ENCODE data around the gene MRM2.

MRM2 gene

DNA sequence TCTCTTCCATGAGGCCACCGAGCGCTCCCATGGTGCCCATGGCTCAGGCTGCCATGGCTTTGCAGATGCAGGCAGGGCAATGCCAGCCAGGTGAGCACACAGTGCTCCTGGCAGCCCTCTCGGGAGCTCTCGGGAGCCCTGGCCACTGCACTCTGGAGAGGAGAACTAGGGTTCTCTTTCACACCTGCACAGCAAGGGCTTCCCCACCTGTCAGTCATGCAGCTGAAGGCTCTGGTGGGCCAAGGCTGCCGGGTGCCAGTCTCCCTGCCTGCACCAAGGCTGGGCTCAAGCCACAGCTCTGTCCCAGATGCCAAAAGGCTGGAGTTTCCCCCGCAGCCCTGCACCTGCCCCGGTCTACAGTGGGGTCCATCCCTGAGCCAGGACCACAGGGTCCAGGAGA, 32.7 kb upstream of the MRM2 start:
- no peaks in the 10 kb centered on the region for H3K4me1 ChIP-seq (ENCODE audit: control insufficient read depth, insufficient read depth, low read length)
- ChIA-PET POLR2A (interaction anchor here (0.7 kb wide), 1 partner anchor 9 kb away, joined by 3 read pairs; no protein-coding TSS in a partner anchor), CTCF (no interaction called here)
- H3K36me3 ChIP-seq (ENCODE audit: control insufficient read depth in 2 of 2, insufficient read depth in 1 of 2, low read length in 2 of 2): peaks cover 0 to 4% of the 10 kb centered on the region in 2 experiments; a peak in 1 of 3 replicates
- no peaks in the 10 kb centered on the region for H3K9me3 ChIP-seq (ENCODE audit: control insufficient read depth, insufficient read depth, low read depth, low read length)
- no peak for TF ChIP-seq HOXA7 (CRISPR knock-in tag; IDR thresholded peaks at IDR 0.05; ENCODE audit: borderline replicate concordance)
- no peak for TF ChIP-seq ZNF174 (tag by site-specific recombination; IDR thresholded peaks at IDR 0.05)
- TF ChIP-seq SP2 (tag by site-specific recombination; IDR thresholded peaks at IDR 0.05): no peak
- TF ChIP-seq ZBTB20 (tag by site-specific recombination; IDR thresholded peaks at IDR 0.05): no peak
- TF ChIP-seq ZSCAN5A (tag by site-specific recombination; IDR thresholded peaks at IDR 0.05): no peak
- TF ChIP-seq ZBTB21 (tag by site-specific recombination; IDR thresholded peaks at IDR 0.05): no peak
- no peak overlapping the region for H3K4me3 ChIP-seq (ENCODE audit: low read depth, low read length)
- H3K27ac ChIP-seq (ENCODE audit: extremely low read depth, low read depth, low read length): no peak overlapping the region

GRCh38 chr7:2273866-2274265, 31.9 kb upstream of the MRM2 start:
- H3K4me1 ChIP-seq (ENCODE audit: control insufficient read depth, insufficient read depth, low read length): no peaks in the 10 kb centered on the region
- no peak overlapping the region for H3K27ac ChIP-seq (ENCODE audit: extremely low read depth, low read depth, low read length)
- TF ChIP-seq, protein P1, sequence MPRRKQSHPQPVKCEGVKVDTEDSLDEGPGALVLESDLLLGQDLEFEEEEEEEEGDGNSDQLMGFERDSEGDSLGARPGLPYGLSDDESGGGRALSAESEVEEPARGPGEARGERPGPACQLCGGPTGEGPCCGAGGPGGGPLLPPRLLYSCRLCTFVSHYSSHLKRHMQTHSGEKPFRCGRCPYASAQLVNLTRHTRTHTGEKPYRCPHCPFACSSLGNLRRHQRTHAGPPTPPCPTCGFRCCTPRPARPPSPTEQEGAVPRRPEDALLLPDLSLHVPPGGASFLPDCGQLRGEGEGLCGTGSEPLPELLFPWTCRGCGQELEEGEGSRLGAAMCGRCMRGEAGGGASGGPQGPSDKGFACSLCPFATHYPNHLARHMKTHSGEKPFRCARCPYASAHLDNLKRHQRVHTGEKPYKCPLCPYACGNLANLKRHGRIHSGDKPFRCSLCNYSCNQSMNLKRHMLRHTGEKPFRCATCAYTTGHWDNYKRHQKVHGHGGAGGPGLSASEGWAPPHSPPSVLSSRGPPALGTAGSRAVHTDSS (tag by site-specific recombination; IDR thresholded peaks at IDR 0.05): no peak
- TF ChIP-seq TCF7L2 (IDR thresholded peaks at IDR 0.05; ENCODE audit: borderline replicate concordance, low read depth, low read length): no peak
- TF ChIP-seq, protein P2, sequence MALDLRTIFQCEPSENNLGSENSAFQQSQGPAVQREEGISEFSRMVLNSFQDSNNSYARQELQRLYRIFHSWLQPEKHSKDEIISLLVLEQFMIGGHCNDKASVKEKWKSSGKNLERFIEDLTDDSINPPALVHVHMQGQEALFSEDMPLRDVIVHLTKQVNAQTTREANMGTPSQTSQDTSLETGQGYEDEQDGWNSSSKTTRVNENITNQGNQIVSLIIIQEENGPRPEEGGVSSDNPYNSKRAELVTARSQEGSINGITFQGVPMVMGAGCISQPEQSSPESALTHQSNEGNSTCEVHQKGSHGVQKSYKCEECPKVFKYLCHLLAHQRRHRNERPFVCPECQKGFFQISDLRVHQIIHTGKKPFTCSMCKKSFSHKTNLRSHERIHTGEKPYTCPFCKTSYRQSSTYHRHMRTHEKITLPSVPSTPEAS (tag by site-specific recombination; IDR thresholded peaks at IDR 0.05): no peak
- no peak for TF ChIP-seq ZNF391 (tag by site-specific recombination; IDR thresholded peaks at IDR 0.05; ENCODE audit: borderline replicate concordance, low read depth)
- TF ChIP-seq ZNF596 (tag by site-specific recombination; IDR thresholded peaks at IDR 0.05): no peak
- no peak for TF ChIP-seq ZNF350 (tag by site-specific recombination; IDR thresholded peaks at IDR 0.05)
- no peak for TF ChIP-seq ZNF747 (tag by site-specific recombination; IDR thresholded peaks at IDR 0.05)
- no peak for TF ChIP-seq MYNN (tag by site-specific recombination; IDR thresholded peaks at IDR 0.05; ENCODE audit: borderline replicate concordance)
- no peak overlapping the region for H3K4me3 ChIP-seq (ENCODE audit: low read depth, low read length)
- CTCF ChIA-PET: no interaction called here
- H3K9me3 ChIP-seq (ENCODE audit: control insufficient read depth, insufficient read depth, low read depth, low read length): no peaks in the 10 kb centered on the region
- POLR2A ChIA-PET: interaction anchor here (0.7 kb wide), 1 partner anchor 8 kb away, joined by 3 read pairs; no protein-coding TSS in a partner anchor
- H3K36me3 ChIP-seq (ENCODE audit: control insufficient read depth in 2 of 2, insufficient read depth in 1 of 2, low read length in 2 of 2): peaks cover 0 to 4% of the 10 kb centered on the region in 2 experiments; a peak in 1 of 3 replicates

DNA sequence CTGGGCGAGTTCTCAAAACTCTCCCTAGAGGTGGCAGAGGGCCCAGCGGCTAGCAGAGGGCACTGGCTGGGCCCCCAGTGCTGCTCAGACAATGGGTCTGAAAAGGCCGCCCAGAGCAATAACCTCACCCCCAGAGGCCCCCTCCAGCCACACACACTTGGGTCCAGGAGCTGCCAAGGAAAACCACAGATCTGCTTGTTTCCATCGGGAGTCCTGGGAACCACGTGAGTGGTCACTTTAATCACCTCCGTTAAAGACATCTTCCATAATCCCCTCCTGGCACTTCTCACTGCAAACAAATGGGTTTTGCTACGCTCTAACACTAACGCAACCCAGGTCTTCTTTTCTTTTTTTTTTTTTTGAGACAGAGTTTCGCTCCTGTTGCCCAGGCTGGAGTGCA, 30.0 kb upstream of the MRM2 start:
- no peak overlapping the region for H3K27ac ChIP-seq (ENCODE audit: extremely low read depth, low read depth, low read length)
- ChIA-PET POLR2A (no interaction called here), CTCF (interaction anchor here (1.0 kb wide), 1 partner anchor 11 kb away, joined by 3 read pairs; no protein-coding TSS in a partner anchor)
- TF ChIP-seq ZNF561 (tag by site-specific recombination; IDR thresholded peaks at IDR 0.05; ENCODE audit: borderline replicate concordance) (no peak), ZFP3 (tag by site-specific recombination; IDR thresholded peaks at IDR 0.05; ENCODE audit: low read depth) (no peak), HOXA7 (CRISPR knock-in tag; IDR thresholded peaks at IDR 0.05; ENCODE audit: borderline replicate concordance) (no peak), ZNF677 (tag by site-specific recombination; IDR thresholded peaks at IDR 0.05) (no peak), ZNF776 (tag by site-specific recombination; IDR thresholded peaks at IDR 0.05; ENCODE audit: borderline replicate concordance) (no peak), OVOL3 (tag by site-specific recombination; IDR thresholded peaks at IDR 0.05) (no peak), ZNF121 (tag by site-specific recombination; IDR thresholded peaks at IDR 0.05) (no peak), ZNF843 (tag by site-specific recombination; IDR thresholded peaks at IDR 0.05) (no peak)
- TF ChIP-seq, protein P1 (tag by site-specific recombination; IDR thresholded peaks at IDR 0.05): no peak
- TF ChIP-seq, protein P3, sequence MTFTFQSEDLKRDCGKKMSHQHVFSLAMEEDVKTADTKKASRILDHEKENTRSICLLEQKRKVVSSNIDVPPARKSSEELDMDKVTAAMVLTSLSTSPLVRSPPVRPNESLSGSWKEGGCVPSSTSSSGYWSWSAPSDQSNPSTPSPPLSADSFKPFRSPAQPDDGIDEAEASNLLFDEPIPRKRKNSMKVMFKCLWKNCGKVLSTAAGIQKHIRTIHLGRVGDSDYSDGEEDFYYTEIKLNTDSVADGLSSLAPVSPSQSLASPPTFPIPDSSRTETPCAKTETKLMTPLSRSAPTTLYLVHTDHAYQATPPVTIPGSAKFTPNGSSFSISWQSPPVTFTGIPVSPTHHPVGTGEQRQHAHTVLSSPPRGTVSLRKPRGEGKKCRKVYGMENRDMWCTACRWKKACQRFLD (tag by site-specific recombination; IDR thresholded peaks at IDR 0.05): no peak
- TF ChIP-seq, protein P4, sequence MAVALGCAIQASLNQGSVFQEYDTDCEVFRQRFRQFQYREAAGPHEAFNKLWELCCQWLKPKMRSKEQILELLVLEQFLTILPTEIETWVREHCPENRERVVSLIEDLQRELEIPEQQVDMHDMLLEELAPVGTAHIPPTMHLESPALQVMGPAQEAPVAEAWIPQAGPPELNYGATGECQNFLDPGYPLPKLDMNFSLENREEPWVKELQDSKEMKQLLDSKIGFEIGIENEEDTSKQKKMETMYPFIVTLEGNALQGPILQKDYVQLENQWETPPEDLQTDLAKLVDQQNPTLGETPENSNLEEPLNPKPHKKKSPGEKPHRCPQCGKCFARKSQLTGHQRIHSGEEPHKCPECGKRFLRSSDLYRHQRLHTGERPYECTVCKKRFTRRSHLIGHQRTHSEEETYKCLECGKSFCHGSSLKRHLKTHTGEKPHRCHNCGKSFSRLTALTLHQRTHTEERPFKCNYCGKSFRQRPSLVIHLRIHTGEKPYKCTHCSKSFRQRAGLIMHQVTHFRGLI (tag by site-specific recombination; IDR thresholded peaks at IDR 0.05): no peak
- H3K4me1 ChIP-seq (ENCODE audit: control insufficient read depth, insufficient read depth, low read length): no peaks in the 10 kb centered on the region
- H3K36me3 ChIP-seq (ENCODE audit: control insufficient read depth in 2 of 2, insufficient read depth in 1 of 2, low read length in 2 of 2): peaks cover 0 to 4% of the 10 kb centered on the region in 2 experiments; a peak in 1 of 3 replicates
- no peaks in the 10 kb centered on the region for H3K9me3 ChIP-seq (ENCODE audit: control insufficient read depth, insufficient read depth, low read depth, low read length)
- no peak overlapping the region for H3K4me3 ChIP-seq (ENCODE audit: low read depth, low read length)
